Uterus (tissue), 2 donors: ENCODE data around the gene LTBP1.

ENCODE experiments used
- POLR2A ChIP-seq, 2 donors: fragments of 450-650 bp; IDR thresholded peaks; one replicate each; pipeline ENCODE4 v1.6.1; 2016; ENCODE audit warnings: antibody characterized with exemption in 2 of 2, mild to moderate bottlenecking in 1 of 2, moderate library complexity in 1 of 2
- TF ChIP-seq, protein P1 (sequence below), 4 experiments: fragments of 200-600 bp in 2 of 4; fragments of 450-650 bp in 2 of 4; sonication (generic) in 2 of 4; IDR thresholded peaks; one replicate each; pipeline ENCODE4 v1.5.1; 2016 to 2019; ENCODE audit warnings: antibody characterized with exemption in 4 of 4, mild to moderate bottlenecking in 2 of 4, moderate library complexity in 1 of 4

DNA sequence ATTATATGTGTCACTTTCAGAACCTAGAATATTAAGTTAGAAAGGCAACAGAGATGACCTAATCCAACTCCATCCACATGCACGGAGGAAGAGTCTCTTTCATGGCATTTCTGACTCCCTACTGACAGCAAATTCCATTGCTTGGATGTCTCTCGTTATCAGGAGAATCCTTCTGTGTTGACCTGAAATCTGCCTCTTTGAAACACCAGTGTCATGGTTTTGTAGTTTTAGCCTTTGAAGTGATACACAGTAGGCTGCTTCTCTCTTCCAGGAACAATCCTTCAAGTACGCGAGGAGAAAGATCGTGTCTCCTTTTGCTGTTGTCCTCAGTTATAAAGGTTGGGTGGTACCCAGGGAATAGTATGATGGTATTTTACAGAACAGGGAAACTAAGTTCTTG is 327.8 kb downstream of the LTBP1 start:
- TF ChIP-seq, protein P1, sequence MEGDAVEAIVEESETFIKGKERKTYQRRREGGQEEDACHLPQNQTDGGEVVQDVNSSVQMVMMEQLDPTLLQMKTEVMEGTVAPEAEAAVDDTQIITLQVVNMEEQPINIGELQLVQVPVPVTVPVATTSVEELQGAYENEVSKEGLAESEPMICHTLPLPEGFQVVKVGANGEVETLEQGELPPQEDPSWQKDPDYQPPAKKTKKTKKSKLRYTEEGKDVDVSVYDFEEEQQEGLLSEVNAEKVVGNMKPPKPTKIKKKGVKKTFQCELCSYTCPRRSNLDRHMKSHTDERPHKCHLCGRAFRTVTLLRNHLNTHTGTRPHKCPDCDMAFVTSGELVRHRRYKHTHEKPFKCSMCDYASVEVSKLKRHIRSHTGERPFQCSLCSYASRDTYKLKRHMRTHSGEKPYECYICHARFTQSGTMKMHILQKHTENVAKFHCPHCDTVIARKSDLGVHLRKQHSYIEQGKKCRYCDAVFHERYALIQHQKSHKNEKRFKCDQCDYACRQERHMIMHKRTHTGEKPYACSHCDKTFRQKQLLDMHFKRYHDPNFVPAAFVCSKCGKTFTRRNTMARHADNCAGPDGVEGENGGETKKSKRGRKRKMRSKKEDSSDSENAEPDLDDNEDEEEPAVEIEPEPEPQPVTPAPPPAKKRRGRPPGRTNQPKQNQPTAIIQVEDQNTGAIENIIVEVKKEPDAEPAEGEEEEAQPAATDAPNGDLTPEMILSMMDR (IDR thresholded peaks at IDR 0.05) = no peak
- no peak for TF ChIP-seq POLR2A (IDR thresholded peaks at IDR 0.05)
